ENCODE measurements around the gene FAM83E. TPM values are rescaled to one million over a fixed set of nuclear protein-coding genes. Genes with fewer than 3 reads are reported as not detected.

The FAM83E gene
- total RNA-seq, 1 donor from 2014 or later: 31.1 TPM

GRCh38 chr19:48565090-48565489 lies 49.8 kb downstream of the FAM83E start:
- DNase-seq (no peak), ATAC-seq (no peak)
- Histone ChIP-seq H3K9me3 (no peaks in the 10 kb centered on the region), H3K27me3 (no peaks in the 10 kb centered on the region), H3K36me3 (no peaks in the 10 kb centered on the region), H3K4me1 (peaks cover 4% of the 10 kb centered on the region), H3K27ac (no peak overlapping the region), H3K4me3 (no peak overlapping the region)
- intact Hi-C loops (cut with DNase I): no loop called here
- TF ChIP-seq, protein P1, sequence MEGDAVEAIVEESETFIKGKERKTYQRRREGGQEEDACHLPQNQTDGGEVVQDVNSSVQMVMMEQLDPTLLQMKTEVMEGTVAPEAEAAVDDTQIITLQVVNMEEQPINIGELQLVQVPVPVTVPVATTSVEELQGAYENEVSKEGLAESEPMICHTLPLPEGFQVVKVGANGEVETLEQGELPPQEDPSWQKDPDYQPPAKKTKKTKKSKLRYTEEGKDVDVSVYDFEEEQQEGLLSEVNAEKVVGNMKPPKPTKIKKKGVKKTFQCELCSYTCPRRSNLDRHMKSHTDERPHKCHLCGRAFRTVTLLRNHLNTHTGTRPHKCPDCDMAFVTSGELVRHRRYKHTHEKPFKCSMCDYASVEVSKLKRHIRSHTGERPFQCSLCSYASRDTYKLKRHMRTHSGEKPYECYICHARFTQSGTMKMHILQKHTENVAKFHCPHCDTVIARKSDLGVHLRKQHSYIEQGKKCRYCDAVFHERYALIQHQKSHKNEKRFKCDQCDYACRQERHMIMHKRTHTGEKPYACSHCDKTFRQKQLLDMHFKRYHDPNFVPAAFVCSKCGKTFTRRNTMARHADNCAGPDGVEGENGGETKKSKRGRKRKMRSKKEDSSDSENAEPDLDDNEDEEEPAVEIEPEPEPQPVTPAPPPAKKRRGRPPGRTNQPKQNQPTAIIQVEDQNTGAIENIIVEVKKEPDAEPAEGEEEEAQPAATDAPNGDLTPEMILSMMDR (IDR thresholded peaks at IDR 0.05): no peak

Other genes with a start within 250 kb of the FAM83E start
- gene KDELR1, start 223.5 kb downstream of the FAM83E start, total RNA-seq: 138 TPM
- 0.61 TPM for gene GRIN2D, start 221.4 kb downstream of the FAM83E start, total RNA-seq
- 27.1 TPM for gene GRWD1, start 169.1 kb downstream of the FAM83E start, total RNA-seq
- 1.1 TPM for gene KCNJ14, start 159.5 kb downstream of the FAM83E start, total RNA-seq
- gene CYTH2, start 145.7 kb downstream of the FAM83E start, total RNA-seq: 60.7 TPM
- gene LMTK3, start 103.2 kb downstream of the FAM83E start, total RNA-seq: 7.1 TPM
- 20.4 TPM for gene SULT2B1, start 62.9 kb downstream of the FAM83E start, total RNA-seq
- 0.98 TPM for gene SPACA4, start 8.3 kb downstream of the FAM83E start, total RNA-seq
- 1,025 TPM for gene RPL18, start 4.1 kb upstream of the FAM83E start, total RNA-seq
- gene SPHK2, start 4.4 kb upstream of the FAM83E start, total RNA-seq: 23.3 TPM
- gene DBP, start 22.3 kb upstream of the FAM83E start, total RNA-seq: 17.7 TPM
- 9.5 TPM for gene CA11, start 31.1 kb upstream of the FAM83E start, total RNA-seq
- gene NTN5, start 57.9 kb upstream of the FAM83E start, total RNA-seq: 1.2 TPM
- 0.81 TPM for gene FUT2, start 80.9 kb upstream of the FAM83E start, total RNA-seq
- gene MAMSTR, start 104.6 kb upstream of the FAM83E start, total RNA-seq: 1.2 TPM
- gene RASIP1, start 125.5 kb upstream of the FAM83E start, total RNA-seq: 54.5 TPM
- gene IZUMO1, start 131.8 kb upstream of the FAM83E start, total RNA-seq: 3.8 TPM
- gene FUT1, start 137.6 kb upstream of the FAM83E start, total RNA-seq: 19.9 TPM
- not detected for gene FGF21, start 140.4 kb upstream of the FAM83E start, total RNA-seq
- 59.0 TPM for gene BCAT2, start 196.0 kb upstream of the FAM83E start, total RNA-seq
- gene HSD17B14, start 221.4 kb upstream of the FAM83E start, total RNA-seq: 23.5 TPM

Measured in upper lobe of right lung (tissue), 1 donor.